H1 (cell line): ENCODE data around the gene ZNF530. TPM values are rescaled to one million over a fixed set of nuclear protein-coding genes. Genes with fewer than 3 reads are reported as not detected.

Experiments used
- CTCF ChIA-PET: fragments of 300-600 bp; sonication (Branson Sonifier 250); formaldehyde crosslinking; loops from one replicate; lab custom pipeline; 2021; ENCODE audit not compliant: partially characterized antibody; lab: Charles Lee
- POLR2A ChIA-PET: fragments of 300-600 bp; sonication (Branson Sonifier 250); formaldehyde crosslinking; loops from one replicate; lab custom pipeline; 2021; ENCODE audit warnings: inconsistent platforms; ENCODE audit not compliant: partially characterized antibody; lab: Charles Lee
- DNase-seq, 2 experiments: peaks; one replicate each; pipeline versions ENCODE4 v3.0.0 to v3.0.0-alpha.2; 2010 to 2022; ENCODE audit warnings: low spot score in 2 of 2, low read depth in 1 of 2, mixed read lengths in 1 of 2
- FAIRE-seq: peaks from 2 replicates; lab custom pipeline; 2011; peaks lifted over from hg19 to GRCh38; lab: Jason Lieb, UNC
- H2AFZ ChIP-seq: 2 replicates; pipeline ENCODE4 v1.8.1; 2012; ENCODE audit warnings: low read length, inconsistent platforms
- H2AK5ac ChIP-seq: 2 replicates; pipeline ENCODE4 v1.6.1; 2013; ENCODE audit warnings: low read depth, low read length
- H2BK120ac ChIP-seq: replicated peaks from 2 replicates; pipeline ENCODE3; 2013; ENCODE audit warnings: low read depth, low read length, inconsistent platforms
- H2BK12ac ChIP-seq: 2 replicates; pipeline ENCODE4 v1.6.1; 2013; ENCODE audit warnings: low read depth, low read length
- H2BK15ac ChIP-seq: 2 replicates; pipeline ENCODE4 v1.6.1; 2013; ENCODE audit warnings: low read length
- H2BK20ac ChIP-seq: 2 replicates; pipeline ENCODE4 v1.6.1; 2013; ENCODE audit warnings: low read length
- H2BK5ac ChIP-seq: 2 replicates; pipeline ENCODE4 v1.6.1; 2013; ENCODE audit warnings: low read depth, low read length
- H3K14ac ChIP-seq: 2 replicates; pipeline ENCODE4 v1.6.1; 2013; ENCODE audit warnings: inconsistent platforms; ENCODE audit not compliant: insufficient read length
- H3K18ac ChIP-seq: 2 replicates; pipeline ENCODE4 v1.6.1; 2013; ENCODE audit warnings: low read length; ENCODE audit errors: extremely low read depth
- H3K23ac ChIP-seq: 2 replicates; pipeline ENCODE4 v1.6.1; 2013; ENCODE audit warnings: inconsistent platforms; ENCODE audit not compliant: insufficient read length
- H3K23me2 ChIP-seq: 2 replicates; pipeline ENCODE4 v1.6.1; 2013; ENCODE audit warnings: low read depth, low read length
- H3K27ac ChIP-seq: 2 replicates; pipeline ENCODE4 v1.6.1; 2011; ENCODE audit warnings: low read depth, low read length, inconsistent platforms
- H3K27me3 ChIP-seq, 4 experiments: replicated peaks in 1 of 4; 1 replicate in 1 of 4; 2 replicates in 3 of 4; pipeline versions ENCODE4 v1.6.1 to v1.8.1; 2011 to 2013; ENCODE audit warnings: low read length in 3 of 4, mild to moderate bottlenecking in 3 of 4, inconsistent platforms in 2 of 4, mixed read lengths in 2 of 4, moderate library complexity in 1 of 4; ENCODE audit not compliant: control insufficient read depth in 3 of 4, insufficient read depth in 3 of 4; ENCODE audit errors: extremely low read depth in 1 of 4
- H3K36me3 ChIP-seq, 4 experiments: 2 replicates each; pipeline versions ENCODE4 v1.6.1 to v1.8.1; 2011 to 2013; ENCODE audit warnings: mild to moderate bottlenecking in 4 of 4, low read length in 3 of 4, moderate library complexity in 2 of 4, control low read depth in 1 of 4, inconsistent platforms in 1 of 4; ENCODE audit not compliant: insufficient read depth in 4 of 4, control insufficient read depth in 2 of 4
- H3K4ac ChIP-seq: replicated peaks from 2 replicates; pipeline ENCODE3; 2013; ENCODE audit warnings: low read length, low read depth, mixed read lengths, inconsistent platforms; ENCODE audit not compliant: insufficient read length
- H3K4me1 ChIP-seq, 4 experiments: replicated peaks in 1 of 4; 1 replicate in 1 of 4; 2 replicates in 3 of 4; pipeline versions ENCODE4 v1.6.1 to v1.8.1; 2011 to 2013; ENCODE audit warnings: low read length in 3 of 4, inconsistent platforms in 2 of 4, mixed read lengths in 1 of 4; ENCODE audit not compliant: insufficient read depth in 4 of 4, control insufficient read depth in 3 of 4
- H3K4me2 ChIP-seq, 2 experiments: 2 replicates each; pipeline versions ENCODE4 v1.6.1 to v1.8.1; 2011 to 2013; ENCODE audit warnings: low read depth in 2 of 2, low read length in 2 of 2, control low read depth in 1 of 2, inconsistent platforms in 1 of 2, mild to moderate bottlenecking in 1 of 2; ENCODE audit not compliant: insufficient read depth in 1 of 2
- H3K4me3 ChIP-seq, 4 experiments: fragments of 200-600, 300-600 bp in 1 of 4; sonication (generic), shearing (Covaris generic), sonication (Bioruptor Twin) in 1 of 4; 2 replicates each; pipeline versions ENCODE4 v1.5.1 to v1.8.1; 2011 to 2016; ENCODE audit warnings: low read length in 4 of 4, low read depth in 3 of 4, control low read depth in 2 of 4, inconsistent platforms in 2 of 4, mild to moderate bottlenecking in 2 of 4, mixed read lengths in 1 of 4, moderate library complexity in 1 of 4; ENCODE audit not compliant: insufficient read depth in 2 of 4; ENCODE audit errors: extremely low read depth in 1 of 4
- H3K56ac ChIP-seq: replicated peaks from 2 replicates; pipeline ENCODE3; 2013; ENCODE audit warnings: low read depth, mild to moderate bottlenecking, mixed read lengths, low read length, inconsistent platforms; ENCODE audit not compliant: insufficient read length
- H3K79me1 ChIP-seq: 2 replicates; pipeline ENCODE4 v1.6.1; 2013; ENCODE audit warnings: low read depth, low read length, control low read depth
- H3K79me2 ChIP-seq, 2 experiments: 2 replicates each; pipeline versions ENCODE4 v1.6.1 to v1.8.1; 2012 to 2013; ENCODE audit warnings: low read length in 2 of 2, mild to moderate bottlenecking in 2 of 2, inconsistent platforms in 1 of 2; ENCODE audit not compliant: insufficient read depth in 2 of 2, control insufficient read depth in 1 of 2
- H3K9ac ChIP-seq, 4 experiments: replicated peaks in 1 of 4; 1 replicate in 1 of 4; 2 replicates in 3 of 4; pipeline versions ENCODE4 v1.6.1 to v1.8.1; 2011 to 2013; ENCODE audit warnings: low read depth in 3 of 4, low read length in 3 of 4, control low read depth in 2 of 4, mild to moderate bottlenecking in 2 of 4, moderate library complexity in 2 of 4, inconsistent platforms in 1 of 4; ENCODE audit errors: extremely low read depth in 1 of 4
- H3K9me3 ChIP-seq, 2 experiments: 2 replicates each; pipeline versions ENCODE4 v1.6.1 to v1.8.1; 2012 to 2013; ENCODE audit warnings: mild to moderate bottlenecking in 2 of 2, moderate library complexity in 2 of 2, control low read depth in 1 of 2, inconsistent platforms in 1 of 2, low read depth in 1 of 2, low read length in 1 of 2, mixed read lengths in 1 of 2; ENCODE audit not compliant: insufficient read depth in 2 of 2
- H4K20me1 ChIP-seq, 2 experiments: replicated peaks in 1 of 2; 2 replicates each; pipeline versions ENCODE3 to v1.8.1; 2011 to 2013; ENCODE audit warnings: inconsistent platforms in 2 of 2, low read length in 2 of 2, mild to moderate bottlenecking in 1 of 2; ENCODE audit not compliant: insufficient read depth in 2 of 2, control insufficient read depth in 1 of 2
- H4K5ac ChIP-seq: 2 replicates; pipeline ENCODE4 v1.6.1; 2013; ENCODE audit warnings: low read length, low read depth, mixed read lengths, inconsistent platforms; ENCODE audit not compliant: insufficient read length
- H4K8ac ChIP-seq: 2 replicates; pipeline ENCODE4 v1.8.0; 2013; ENCODE audit warnings: mild to moderate bottlenecking, moderate library complexity, low read length, inconsistent platforms; ENCODE audit not compliant: insufficient read depth; ENCODE audit errors: extremely low read depth
- H4K91ac ChIP-seq: replicated peaks from 2 replicates; pipeline ENCODE3; 2013; ENCODE audit warnings: low read length, mixed read lengths, inconsistent platforms; ENCODE audit not compliant: insufficient read length
- ASH2L ChIP-seq: fragments of 200-600, 300-600 bp; sonication (generic); IDR thresholded peaks from one replicate; pipeline ENCODE4 v1.7.1; 2017; ENCODE audit warnings: low read length
- BRCA1 ChIP-seq: IDR thresholded peaks from 2 replicates; pipeline ENCODE4 v1.6.1; 2012; ENCODE audit warnings: low read depth, low read length, improper control_type of control experiment
- CBX5 ChIP-seq: fragments of 300-800, 300-1000 bp; sonication (generic); IDR thresholded peaks from 2 replicates; pipeline ENCODE4 v1.7.1; 2016; ENCODE audit warnings: antibody characterized with exemption, low read length, low read depth
- CEBPB ChIP-seq: IDR thresholded peaks from 2 replicates; pipeline ENCODE4 v1.6.1; 2012; ENCODE audit warnings: low read depth, low read length
- RAD21 ChIP-seq, 2 experiments: IDR thresholded peaks in 1 of 2; conservative IDR thresholded peaks in 1 of 2; 2 replicates each; pipeline ENCODE4 v1.6.1; 2011; ENCODE audit warnings: low read depth in 2 of 2, low read length in 2 of 2, improper control_type of control experiment in 1 of 2, inconsistent platforms in 1 of 2, mild to moderate bottlenecking in 1 of 2, moderate library complexity in 1 of 2
- SRF ChIP-seq: IDR thresholded peaks from 2 replicates; pipeline ENCODE4 v1.6.1; 2011; ENCODE audit warnings: mild to moderate bottlenecking, low read depth, low read length, moderate library complexity
- TAF7 ChIP-seq: optimal IDR thresholded peaks from 2 replicates; pipeline ENCODE3; 2011; ENCODE audit warnings: low read depth, mild to moderate bottlenecking, inconsistent platforms, low read length, moderate library complexity, borderline replicate concordance
- ZNF274 ChIP-seq: IDR thresholded peaks from 2 replicates; pipeline ENCODE4 v1.7.0; 2012; ENCODE audit warnings: low read length, borderline replicate concordance; ENCODE audit errors: extremely low read depth
- WGBS, 2 experiments: shearing (Covaris generic) in 1 of 2; methylation state at CpG; one replicate each; pipeline versions ENCODE4 v1.1.6 to v1.1.7; 2013 to 2015; ENCODE audit warnings: low lambda C conversion rate in 2 of 2, mixed read lengths in 2 of 2, inconsistent platforms in 1 of 2, low coverage in 1 of 2, missing lambda C conversion rate in 1 of 2; ENCODE audit not compliant: insufficient replicate concordance in 2 of 2, insufficient coverage in 1 of 2, insufficient read length in 1 of 2; ENCODE audit errors: extremely low coverage in 1 of 2, missing lambda C conversion rate in 1 of 2; 5-methylcytosine and 5-hydroxymethylcytosine counted together
- polyA plus RNA-seq, 7 experiments: library from polyadenylated mRNA; depleted of rRNA in 3 of 7; stranded (reverse) in 5 of 7; unstranded in 2 of 7; fragments of >200 nt in 5 of 7; fragments of 200-250 nt in 2 of 7; gene quantifications; 1 replicate in 5 of 7; 2 replicates in 1 of 7; 4 replicates in 1 of 7; pipeline versions ENCODE4 v1.2.1 to v1.2.3, GENCODE V29; 2011 to 2013; ENCODE audit warnings: missing spikeins in 2 of 7, mixed read lengths in 2 of 7
- total RNA-seq: library from RNA; stranded (reverse); fragmentation: NEBNext Ultra II Directional; extraction: Animal tissue kit (Norgen Biotek cat#: 25700); gene quantifications from 2 replicates; pipeline ENCODE4 v1.2.1, GENCODE V29; 2021
- TF ChIP-seq, protein P1 (sequence below): IDR thresholded peaks from 2 replicates; pipeline ENCODE4 v1.6.1; 2012; ENCODE audit warnings: inconsistent platforms

The ZNF530 gene
- total and polyA plus RNA-seq, 2 of the 8 experiments (the other 6 are each of a cell fraction or from before 2014, with no cell fraction given), result 4.2 to 9.3 TPM

DNA sequence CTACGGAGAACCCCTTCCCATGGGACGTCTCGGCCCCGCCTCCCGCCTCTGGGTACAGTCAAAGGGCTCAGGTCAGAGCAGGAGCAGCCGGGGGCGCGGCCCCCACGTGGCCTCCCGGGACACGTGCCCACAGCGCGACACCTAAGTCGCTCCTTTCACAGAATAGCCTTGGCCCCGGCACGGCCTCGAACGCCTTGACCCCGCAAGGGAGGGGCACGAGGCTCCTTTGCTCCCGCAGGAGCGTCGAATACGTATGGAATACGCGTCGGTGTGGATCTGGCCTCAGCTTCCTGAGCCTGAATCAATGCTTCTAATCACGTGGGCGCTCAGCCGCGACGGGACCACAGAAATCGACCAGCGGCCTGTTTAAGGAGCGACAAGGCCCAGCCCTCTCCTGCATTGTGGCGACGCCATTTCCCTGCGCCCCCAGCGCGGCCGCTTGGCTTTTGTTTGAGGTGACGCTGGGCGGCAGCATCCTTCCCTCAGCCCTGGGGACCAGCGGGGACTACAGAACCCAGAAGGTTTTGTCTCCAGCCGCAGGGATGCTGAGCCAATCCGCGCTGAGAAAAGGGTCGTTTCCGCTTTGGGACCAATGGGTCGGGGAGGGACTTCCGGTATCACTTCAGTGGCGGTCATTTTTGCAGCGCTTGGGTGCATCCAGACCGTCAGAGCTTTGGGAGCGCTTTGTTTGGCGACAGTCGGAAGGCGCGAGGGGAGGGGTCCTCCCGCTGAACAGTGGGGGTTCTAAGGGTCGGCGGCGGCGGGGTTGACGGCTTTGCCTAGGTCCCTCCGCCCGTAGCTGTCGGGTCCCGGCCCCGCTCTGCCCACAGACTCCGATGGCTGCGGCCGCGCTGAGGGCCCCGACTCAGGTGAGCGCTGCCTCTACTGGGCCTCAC lies 15.9 kb upstream of the ZNF530 start, which contains the start of gene ZIK1:
TSS of gene ZIK1 (plus strand) at position 625 of the 896 bp plus-strand sequence. CDS start at position 837, 212 bp downstream.
- Histone ChIP-seq H2BK5ac (peak within 1 kb of the TSS; percentile 98), H3K4me2 (peak within 1 kb of the TSS; percentile 81 to 98), H4K91ac (peak within 1 kb of the TSS; percentile 96), H3K36me3 (peaks cover 10 to 31% (median 22%) of the 10 kb centered on the region in 4 experiments), H4K20me1 (no peaks in the 10 kb centered on the region), H3K4me1 (peaks cover 4 to 13% (median 8%) of the 10 kb centered on the region in 4 experiments; a peak in 6 of 7 replicates), H3K79me2 (peaks cover 11 to 40% of the 10 kb centered on the region in 2 experiments), H2BK12ac (peak within 1 kb of the TSS; percentile 30; the same call in 1 of the 2 replicates), H3K9ac (peak within 1 kb of the TSS; percentile 83 to 91 (median 84)), H3K9me3 (peaks cover 20 to 28% of the 10 kb centered on the region in 2 experiments), H2BK15ac (peak within 1 kb of the TSS; percentile 90; the same call in 1 of the 2 replicates), H3K14ac (no peak within 1 kb of the TSS), H4K5ac (peak within 1 kb of the TSS; percentile 49), H2BK20ac (peak within 1 kb of the TSS; percentile 64; the same call in 1 of the 2 replicates), H3K4me3 (peak within 1 kb of the TSS; percentile 87 to 95 (median 93)), H2AK5ac (peak within 1 kb of the TSS; percentile 54; the same call in 1 of the 2 replicates), H4K8ac (peak within 1 kb of the TSS; percentile 98; the same call in 1 of the 2 replicates), H2AFZ (peak within 1 kb of the TSS; percentile 98; the same call in 1 of the 2 replicates), H3K4ac (peak within 1 kb of the TSS; percentile 96), H3K18ac (peak within 1 kb of the TSS; percentile 66), H2BK120ac (peak within 1 kb of the TSS; percentile 75), H3K27ac (peak within 1 kb of the TSS; percentile 80; the same call in 1 of the 2 replicates), H3K23ac (no peak within 1 kb of the TSS), H3K27me3 (peaks cover 0 to 5% (median 2%) of the 10 kb centered on the region in 4 experiments; a peak in 2 of 7 replicates), H3K23me2 (peaks cover 12% of the 10 kb centered on the region; the same call in 1 of the 2 replicates), H3K56ac (peak within 1 kb of the TSS; percentile 51), H3K79me1 (peaks cover 19% of the 10 kb centered on the region)
- peak; percentile 97 for FAIRE-seq
- POLR2A ChIA-PET, result interaction anchor here (0.6 to 2.1 kb wide), 15 partner anchors 9 to 246 kb away, joined by 3 to 11 read pairs (median 3); partner anchors contain the start of genes ZNF134, ZNF154, ZNF211 and ZNF530
- WGBS, 2 experiments, result 2% methylated on average over 76 of the region's 76 CpGs; no CpG with 5 or more reads in 1 of the 2 experiments
- DNase-seq, result peak; percentile 90 to 92
- CTCF ChIA-PET, result no interaction called here
- no peak for TF ChIP-seq SRF
- TF ChIP-seq ZNF274, result no peak
- TF ChIP-seq CEBPB, result no peak
- peak; percentile 12 for TF ChIP-seq TAF7
- TF ChIP-seq, protein P1, sequence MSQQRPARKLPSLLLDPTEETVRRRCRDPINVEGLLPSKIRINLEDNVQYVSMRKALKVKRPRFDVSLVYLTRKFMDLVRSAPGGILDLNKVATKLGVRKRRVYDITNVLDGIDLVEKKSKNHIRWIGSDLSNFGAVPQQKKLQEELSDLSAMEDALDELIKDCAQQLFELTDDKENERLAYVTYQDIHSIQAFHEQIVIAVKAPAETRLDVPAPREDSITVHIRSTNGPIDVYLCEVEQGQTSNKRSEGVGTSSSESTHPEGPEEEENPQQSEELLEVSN, result peak; percentile 99
- no peak for TF ChIP-seq BRCA1
- TF ChIP-seq ASH2L, result peak; percentile 60
- TF ChIP-seq RAD21 (IDR thresholded peaks at IDR 0.05 in 1 of 2, conservative IDR thresholded peaks at IDR 0.05 in 1 of 2; ENCODE audit: low read depth in 2 of 2, low read length in 2 of 2), result peak in 1 of 2 experiments; percentile 12; a peak in 2 of 4 replicates
- TF ChIP-seq CBX5, result no peak
